Activated CD8-positive, alpha-beta memory T cell treated with anti-CD3 and anti-CD28 coated beads for 24 hours (primary cell): ENCODE measurements around the gene SLC35B1.
"Not testable (repeated sequence)": the region's sequence is repeated elsewhere in the genome, so short reads cannot be mapped to it uniquely, and the experiment has no call there.

Experiments
- DNase-seq: peaks from one replicate; pipeline ENCODE4 v3.0.0-alpha.2; 2020

Gene SLC35B1

GRCh38 chr17:49696233-49696761, 11.5 kb downstream of the SLC35B1 start:
- DNase-seq = peak; percentile 82

DNA sequence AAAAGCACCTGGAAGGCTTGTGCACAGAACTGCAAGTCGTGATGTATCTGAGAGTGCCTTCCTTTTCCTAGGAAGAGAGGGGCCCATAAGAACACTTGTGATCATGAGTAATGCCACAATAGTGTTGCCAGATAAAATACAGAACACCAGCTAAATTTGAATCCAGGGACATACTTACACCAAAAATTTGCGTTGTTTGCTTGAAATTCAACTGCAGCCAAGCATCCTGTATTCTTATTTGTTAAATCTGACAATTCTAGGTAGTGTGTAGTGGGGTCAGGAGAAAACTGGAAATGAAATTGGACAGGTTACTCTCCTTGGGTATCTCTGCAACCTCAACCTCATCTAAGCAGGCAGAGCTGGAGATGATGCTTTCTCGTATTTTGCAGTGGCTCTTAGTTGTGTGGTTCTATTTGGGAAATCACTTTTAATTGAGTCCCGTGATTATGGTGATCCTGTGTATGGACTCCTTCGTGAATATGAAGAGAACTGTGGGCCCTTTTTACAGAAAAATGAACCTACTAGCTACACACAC, 12.0 kb downstream of the SLC35B1 start:
- DNase-seq = no peak

GRCh38 chr17:49694847-49695697, 12.7 kb downstream of the SLC35B1 start:
- peak; percentile 92 for DNase-seq

DNA sequence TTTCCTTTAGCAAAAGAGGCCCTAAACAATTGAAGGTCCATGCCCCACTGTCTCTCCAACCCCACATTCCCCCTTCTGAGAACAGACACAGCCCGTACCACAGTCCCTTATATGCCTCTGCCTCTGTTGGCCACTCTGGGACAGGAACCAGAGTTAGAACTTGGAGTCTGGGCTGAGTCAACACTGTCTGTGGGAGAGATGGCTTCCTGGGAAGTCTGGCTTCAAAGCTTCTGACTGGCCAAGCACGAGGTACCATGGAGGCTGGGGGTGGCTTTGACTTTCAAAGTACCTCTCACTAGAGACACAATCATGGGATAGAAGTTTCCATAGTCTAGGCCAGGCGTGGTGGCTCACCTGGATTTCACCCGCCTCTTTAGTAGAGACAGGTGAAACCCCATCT, 15.0 kb downstream of the SLC35B1 start:
- no peak for DNase-seq

GRCh38 chr17:49691677-49692191, 16.0 kb downstream of the SLC35B1 start:
- no peak for DNase-seq

DNA sequence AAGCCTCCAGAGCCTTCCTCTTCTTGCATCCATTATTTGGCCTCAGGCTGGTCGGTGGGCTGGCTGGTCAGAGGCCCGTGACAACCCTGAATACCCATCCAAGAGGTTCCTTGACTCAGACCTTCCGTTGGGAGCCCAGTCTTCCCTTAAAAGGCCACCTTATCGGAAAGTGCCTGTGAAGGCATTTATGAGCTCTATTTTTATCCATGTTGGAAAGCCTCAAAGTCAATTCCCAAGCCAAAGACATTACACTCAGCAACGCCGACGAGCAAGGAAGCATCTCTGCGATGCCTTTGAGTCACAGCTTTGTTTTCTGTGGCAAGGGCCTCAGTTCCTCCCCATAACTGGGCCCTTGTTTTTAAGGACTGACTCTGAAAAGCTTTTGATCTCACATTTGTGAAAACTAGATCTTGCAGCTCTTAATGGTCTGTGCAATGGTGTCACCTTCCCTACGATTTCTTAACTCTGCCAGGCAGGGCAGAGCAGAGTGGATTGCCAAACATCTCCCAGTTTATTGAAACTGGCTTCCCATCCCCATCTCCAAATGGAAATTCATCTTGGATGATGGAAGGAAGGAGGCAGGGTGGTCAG, 16.6 kb downstream of the SLC35B1 start:
- DNase-seq = no peak

GRCh38 chr17:49690256-49690655, 17.5 kb downstream of the SLC35B1 start:
- no peak for DNase-seq

DNA sequence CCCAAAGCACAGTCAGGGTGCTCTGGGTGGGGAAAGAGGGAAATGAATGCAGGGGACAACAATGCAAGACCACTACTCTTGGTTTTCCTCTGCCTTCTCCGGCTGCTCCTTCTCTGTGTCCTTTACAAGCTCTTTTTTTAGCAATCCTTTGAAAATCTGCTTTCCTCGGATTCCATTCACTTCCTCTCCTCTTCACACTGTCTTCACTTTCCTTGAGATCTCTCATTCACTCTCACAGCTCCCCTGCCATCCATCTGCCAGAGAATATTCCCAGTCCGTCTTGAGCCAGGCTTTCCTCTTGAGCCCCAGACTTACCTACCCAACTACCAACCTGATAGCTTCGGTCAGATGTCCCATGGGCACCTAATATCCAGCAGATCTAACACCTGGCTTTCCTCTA, 18.9 kb downstream of the SLC35B1 start:
- DNase-seq = no peak

DNA sequence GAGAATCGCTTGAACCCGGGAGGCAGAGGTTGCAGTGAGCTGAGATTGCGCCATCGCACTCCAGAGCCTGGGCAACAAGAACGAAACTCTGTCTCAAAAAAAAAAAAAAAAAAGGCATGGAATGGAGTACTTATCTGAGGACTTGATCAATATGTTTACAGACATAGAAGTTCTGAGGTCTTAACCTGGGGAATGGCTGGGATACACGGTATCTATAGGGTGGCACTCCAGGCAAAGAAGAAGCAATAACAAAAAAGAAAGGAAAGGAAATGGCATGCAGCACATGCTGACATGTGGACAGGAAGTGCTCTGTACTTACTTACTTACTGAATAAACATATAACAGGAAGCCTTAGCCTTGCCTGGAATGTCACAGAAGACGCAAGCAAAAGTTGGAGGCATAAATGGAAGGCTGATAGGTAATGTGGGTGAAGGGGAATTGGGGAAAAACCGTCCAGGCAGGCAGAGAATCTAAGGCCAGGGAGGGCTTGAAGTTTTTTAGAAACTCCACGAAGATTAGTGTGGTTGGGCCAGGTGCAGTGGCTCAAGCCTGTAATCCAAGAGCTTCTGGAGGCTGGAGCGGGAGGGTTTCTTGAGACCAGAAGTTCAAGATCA, 19.8 kb downstream of the SLC35B1 start:
- DNase-seq = peak; percentile 77

GRCh38 chr17:49681106-49681979, 26.4 kb downstream of the SLC35B1 start:
- DNase-seq = peak; percentile 32

GRCh38 chr17:49680314-49680713, 27.4 kb downstream of the SLC35B1 start:
- peak; percentile 45 for DNase-seq

DNA sequence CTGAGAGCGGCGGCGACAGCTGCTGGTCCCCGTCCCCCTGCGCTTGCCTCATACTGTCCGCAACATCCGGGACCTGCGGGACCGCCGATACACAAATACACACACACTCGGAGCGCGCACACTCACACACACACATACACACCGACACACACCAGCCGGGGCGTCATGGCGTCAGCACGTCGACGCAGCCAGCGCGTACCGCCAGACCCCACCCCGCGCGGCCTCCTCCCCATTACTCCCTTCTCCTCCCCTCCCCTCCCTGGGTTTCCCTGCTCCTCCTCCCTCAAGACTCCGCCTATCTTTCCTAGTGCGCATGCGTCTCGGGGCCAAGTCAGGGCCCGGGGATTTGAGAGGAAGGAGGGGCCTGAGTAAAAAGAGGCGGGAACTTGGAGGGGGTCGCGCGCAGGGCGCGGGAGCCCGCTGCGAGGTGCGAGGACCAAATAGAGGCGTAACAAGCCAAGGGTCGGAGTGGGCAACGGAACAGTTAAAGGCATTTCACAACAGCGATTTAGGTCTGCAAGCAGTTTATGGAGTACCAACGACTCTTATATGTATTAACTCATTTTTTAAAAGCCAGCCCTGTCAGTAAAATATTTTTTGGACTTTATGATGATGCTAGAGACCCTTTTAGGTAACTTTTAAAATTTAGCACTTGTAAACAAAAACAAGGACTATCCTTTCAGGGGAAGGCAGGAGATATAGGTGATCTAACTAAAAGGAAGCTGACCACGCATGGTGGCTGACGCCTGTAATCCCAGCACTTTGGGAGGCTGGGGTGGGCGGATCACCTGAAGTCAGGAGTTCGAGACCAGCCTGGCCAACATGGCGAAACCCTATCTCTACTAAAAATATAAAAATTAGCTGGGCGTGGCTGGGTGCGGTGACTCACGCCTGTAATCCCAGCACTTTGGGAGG, 29.6 kb downstream of the SLC35B1 start, which contains the start of gene SPOP:
Gene SPOP (minus strand): TSS at position 165 of the 915 bp plus-strand sequence. CDS start 55,287 bp downstream, outside the sequence.
- peak; percentile 99 for DNase-seq

- DNase-seq = peak; percentile 97
Measured at GRCh38 chr17:49677134-49677932, 30.4 kb downstream of the SLC35B1 start.

DNA sequence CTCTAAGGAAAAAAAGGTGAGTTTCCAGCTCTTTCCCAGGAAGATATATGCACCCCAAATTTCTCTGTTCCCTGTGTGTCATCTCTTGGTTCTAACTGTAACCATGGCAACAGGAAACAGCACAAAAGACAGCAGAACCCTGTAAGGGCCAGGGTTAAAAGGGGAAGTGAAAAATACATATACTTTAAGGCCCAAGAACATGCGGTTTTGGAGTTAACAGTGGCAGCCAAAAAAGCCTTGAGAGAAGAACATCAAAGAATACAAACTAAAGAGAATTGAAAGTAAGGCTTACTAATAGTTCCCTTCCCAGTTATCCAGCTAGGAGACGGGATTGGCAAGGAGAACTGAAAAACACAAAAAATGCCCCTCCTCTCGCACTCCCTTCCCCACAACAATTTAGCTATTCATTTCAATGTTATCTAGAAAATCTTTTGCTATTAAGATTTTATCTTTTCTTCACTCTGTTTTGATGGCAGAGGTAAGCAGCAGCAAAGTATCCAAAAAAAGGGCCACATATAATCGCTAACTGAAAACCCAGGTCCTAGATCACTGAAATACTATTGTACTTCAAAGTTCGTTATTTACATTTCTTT, 31.4 kb downstream of the SLC35B1 start:
- DNase-seq = peak; percentile 35

GRCh38 chr17:49674507-49674906, 33.3 kb downstream of the SLC35B1 start:
- no peak for DNase-seq

DNA sequence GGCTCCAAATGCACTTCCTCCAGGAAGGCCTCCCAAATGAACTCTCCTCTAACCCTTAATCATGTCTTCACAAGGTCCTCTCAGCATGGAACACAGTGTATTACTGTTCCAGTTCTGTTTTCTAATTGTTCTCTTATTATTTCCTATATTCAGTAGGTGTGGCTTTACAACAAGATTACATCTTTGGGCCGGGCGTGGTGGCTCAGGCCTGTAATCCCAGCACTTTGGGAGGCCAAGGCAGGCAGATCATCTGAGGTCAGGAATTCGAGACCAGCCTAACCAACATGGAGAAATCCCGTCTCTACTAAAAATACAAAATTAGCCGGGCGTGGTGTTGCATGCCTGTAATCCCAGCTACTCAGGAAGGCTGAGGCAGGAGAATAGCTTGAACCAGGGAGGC, 34.1 kb downstream of the SLC35B1 start:
- not testable (repeated sequence) for DNase-seq

- DNase-seq = no peak
Measured at GRCh38 chr17:49670641-49671040, 37.1 kb downstream of the SLC35B1 start.

- DNase-seq = no peak
Measured at GRCh38 chr17:49670002-49670401, 37.8 kb downstream of the SLC35B1 start.

DNA sequence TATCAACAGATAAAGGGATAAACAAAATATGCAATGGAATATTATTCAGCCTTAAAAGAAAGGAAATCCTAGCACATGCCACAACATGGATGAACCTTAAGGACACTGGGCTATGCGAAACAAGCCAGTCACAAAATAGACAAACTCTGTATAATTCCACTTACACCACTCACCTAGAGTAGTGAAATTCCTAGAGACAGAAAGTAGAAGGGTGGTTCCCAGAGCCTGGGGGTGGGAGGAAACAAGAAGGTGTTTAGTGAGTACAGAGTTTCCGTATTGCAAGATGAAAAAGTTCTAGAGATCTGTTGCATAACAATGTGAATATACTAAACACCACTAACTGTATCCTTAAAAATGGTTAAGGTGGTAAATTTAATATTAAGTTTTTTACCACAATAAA, 39.9 kb downstream of the SLC35B1 start:
- no peak for DNase-seq
